ACC112 (cell line): ENCODE results near the gene SKIL.

Source experiments
- H2AFZ ChIP-seq: fragments of 200-600 bp; sonication (generic); one replicate; pipeline ENCODE4 v1.6.0; 2017; ENCODE audit warnings: antibody characterized with exemption, low read length; ENCODE audit not compliant: unreplicated experiment
- H3K27ac ChIP-seq: fragments of 200-600 bp; sonication (generic); 2 replicates; pipeline ENCODE4 v1.5.1; 2014; ENCODE audit warnings: low read depth, mild to moderate bottlenecking, antibody characterized with exemption, low read length, moderate library complexity
- H3K27me3 ChIP-seq: fragments of 200-600 bp; sonication (generic); 2 replicates; pipeline ENCODE4 v1.6.1; 2014; ENCODE audit warnings: mild to moderate bottlenecking, antibody characterized with exemption, low read length, moderate library complexity, mixed read lengths; ENCODE audit not compliant: insufficient read depth
- H3K36me3 ChIP-seq: fragments of 200-600 bp; sonication (generic); 2 replicates; pipeline ENCODE4 v1.6.1; 2016; ENCODE audit warnings: mild to moderate bottlenecking, antibody characterized with exemption, low read length, moderate library complexity, mixed read lengths; ENCODE audit not compliant: insufficient read depth
- H3K4me1 ChIP-seq: fragments of 200-600 bp; sonication (generic); one replicate; pipeline ENCODE4 v1.6.1; 2016; ENCODE audit warnings: low read length, mixed read lengths; ENCODE audit not compliant: insufficient read depth, unreplicated experiment, control insufficient read depth
- H3K4me3 ChIP-seq: fragments of 200-600 bp; sonication (generic); 2 replicates; pipeline ENCODE4 v1.5.1; 2014; ENCODE audit warnings: mild to moderate bottlenecking, low read depth, low read length
- H3K79me2 ChIP-seq: fragments of 200-600 bp; sonication (generic); one replicate; pipeline ENCODE4 v1.6.0; 2016; ENCODE audit warnings: low read length; ENCODE audit not compliant: control insufficient read depth, unreplicated experiment, insufficient read depth

SKIL gene

GRCh38 chr3:170363471-170363994, 6.0 kb downstream of the SKIL start:
- peaks cover 57% of the 10 kb centered on the region for H3K4me1 ChIP-seq
- peaks cover 93% of the 10 kb centered on the region for H3K79me2 ChIP-seq
- H3K27ac ChIP-seq, result no peak overlapping the region
- H3K4me3 ChIP-seq, result peak overlapping the region; percentile 35; the same call in 1 of the 2 replicates
- peaks cover 26% of the 10 kb centered on the region for H3K36me3 ChIP-seq
- H3K27me3 ChIP-seq, result no peaks in the 10 kb centered on the region
- no peak overlapping the region for H2AFZ ChIP-seq

GRCh38 chr3:170364965-170365364, 7.5 kb downstream of the SKIL start:
- Histone ChIP-seq H3K79me2 (peaks cover 91% of the 10 kb centered on the region), H3K27ac (peak overlapping the region; percentile 6), H3K36me3 (peaks cover 22% of the 10 kb centered on the region), H3K4me1 (peaks cover 56% of the 10 kb centered on the region), H2AFZ (no peak overlapping the region), H3K4me3 (peak overlapping the region; percentile 20), H3K27me3 (no peaks in the 10 kb centered on the region)

GRCh38 chr3:170367797-170368196, 10.3 kb downstream of the SKIL start:
- no peaks in the 10 kb centered on the region for H3K27me3 ChIP-seq
- no peak overlapping the region for H2AFZ ChIP-seq
- H3K4me3 ChIP-seq, result no peak overlapping the region
- H3K27ac ChIP-seq, result no peak overlapping the region
- peaks cover 90% of the 10 kb centered on the region for H3K79me2 ChIP-seq
- H3K4me1 ChIP-seq, result peaks cover 49% of the 10 kb centered on the region
- H3K36me3 ChIP-seq, result peaks cover 14% of the 10 kb centered on the region

GRCh38 chr3:170368921-170369320, 11.4 kb downstream of the SKIL start:
- H2AFZ ChIP-seq, result no peak overlapping the region
- peaks cover 85% of the 10 kb centered on the region for H3K79me2 ChIP-seq
- H3K4me1 ChIP-seq, result peaks cover 39% of the 10 kb centered on the region
- no peaks in the 10 kb centered on the region for H3K27me3 ChIP-seq
- H3K27ac ChIP-seq, result no peak overlapping the region
- no peak overlapping the region for H3K4me3 ChIP-seq
- H3K36me3 ChIP-seq, result peaks cover 6% of the 10 kb centered on the region; the same call in 1 of the 2 replicates

- H3K79me2 ChIP-seq, result peaks cover 80% of the 10 kb centered on the region
These were observed 14.8 kb downstream of the SKIL start for GRCh38 chr3:170372190-170372879.

GRCh38 chr3:170383567-170383966, 26.1 kb downstream of the SKIL start:
- Histone ChIP-seq H3K27ac (0 out of 2 replicates have a peak overlapping the region, but pooled peaks have one; percentile 4), H3K36me3 (peaks cover 38% of the 10 kb centered on the region), H3K27me3 (no peaks in the 10 kb centered on the region), H3K4me1 (peaks cover 8% of the 10 kb centered on the region), H3K4me3 (no peak overlapping the region), H3K79me2 (peaks cover 45% of the 10 kb centered on the region), H2AFZ (no peak overlapping the region)

More at GRCh38 chr3:170372190-170372879, 14.8 kb downstream of the SKIL start:
- Histone ChIP-seq H3K4me1 (peaks cover 26% of the 10 kb centered on the region), H3K27ac (0 out of 2 replicates have a peak overlapping the region, but pooled peaks have one; percentile 1), H3K4me3 (no peak overlapping the region; the same call in 1 of the 2 replicates), H3K27me3 (no peaks in the 10 kb centered on the region), H2AFZ (no peak overlapping the region), H3K36me3 (peaks cover 6% of the 10 kb centered on the region; the same call in 1 of the 2 replicates)

- peaks cover 44% of the 10 kb centered on the region for H3K36me3 ChIP-seq
- H3K4me1 ChIP-seq, result peaks cover 8% of the 10 kb centered on the region
- H3K79me2 ChIP-seq, result peaks cover 31% of the 10 kb centered on the region
- H2AFZ ChIP-seq, result no peak overlapping the region
- H3K27me3 ChIP-seq, result no peaks in the 10 kb centered on the region
- no peak overlapping the region for H3K4me3 ChIP-seq
- H3K27ac ChIP-seq, result no peak overlapping the region
These were observed 29.0 kb downstream of the SKIL start for GRCh38 chr3:170386468-170386867.

GRCh38 chr3:170387950-170388349, 30.4 kb downstream of the SKIL start:
- Histone ChIP-seq H3K4me1 (peaks cover 5% of the 10 kb centered on the region), H2AFZ (no peak overlapping the region), H3K27ac (no peak overlapping the region), H3K79me2 (peaks cover 31% of the 10 kb centered on the region), H3K36me3 (peaks cover 50% of the 10 kb centered on the region), H3K27me3 (no peaks in the 10 kb centered on the region), H3K4me3 (no peak overlapping the region)

GRCh38 chr3:170391108-170391507, 33.6 kb downstream of the SKIL start:
- Histone ChIP-seq H3K27ac (no peak overlapping the region), H3K36me3 (peaks cover 47% of the 10 kb centered on the region), H3K79me2 (peaks cover 21% of the 10 kb centered on the region), H3K27me3 (no peaks in the 10 kb centered on the region), H3K4me1 (no peaks in the 10 kb centered on the region), H3K4me3 (no peak overlapping the region), H2AFZ (no peak overlapping the region)

- H3K4me1 ChIP-seq, result no peaks in the 10 kb centered on the region
- no peaks in the 10 kb centered on the region for H3K79me2 ChIP-seq
- no peak overlapping the region for H3K4me3 ChIP-seq
- H2AFZ ChIP-seq, result no peak overlapping the region
- H3K27ac ChIP-seq, result no peak overlapping the region
- no peaks in the 10 kb centered on the region for H3K27me3 ChIP-seq
- peaks cover 20% of the 10 kb centered on the region for H3K36me3 ChIP-seq
These were observed 40.2 kb downstream of the SKIL start for GRCh38 chr3:170397685-170398084.

- Histone ChIP-seq H3K4me3 (no peak overlapping the region), H3K27ac (no peak overlapping the region), H3K27me3 (no peaks in the 10 kb centered on the region), H3K36me3 (no peaks in the 10 kb centered on the region), H3K79me2 (no peaks in the 10 kb centered on the region), H3K4me1 (no peaks in the 10 kb centered on the region), H2AFZ (no peak overlapping the region)
These were observed 47.6 kb downstream of the SKIL start for GRCh38 chr3:170405101-170405500.
